WTC11 (cell line): ENCODE measurements around the gene ENOX2. TPM values are rescaled to one million over a fixed set of nuclear protein-coding genes. Genes with fewer than 3 reads are reported as not detected.

Source experiments
- ATAC-seq: fragments of 200-7000 bp; cut with Tn5 transposase; 2 replicates; pipeline ENCODE4 v1.10.0; 2021; ENCODE audit warnings: mild to moderate bottlenecking, moderate library complexity
- CTCF ChIA-PET: fragments of 300-600 bp; sonication (Branson Sonifier 250); formaldehyde crosslinking; loops from one replicate; lab custom pipeline; 2021; ENCODE audit warnings: antibody characterized with exemption; lab: Charles Lee
- POLR2A ChIA-PET: fragments of 350-600 bp; sonication (Branson Sonifier 250); formaldehyde crosslinking; loops from one replicate; lab custom pipeline; 2021; ENCODE audit warnings: antibody characterized with exemption; lab: Charles Lee
- DNase-seq: peaks from one replicate; pipeline ENCODE4 v3.0.0; 2021; ENCODE audit warnings: low spot score
- H3K27ac Mint-ChIP-seq: 2 replicates; pipeline ENCODE4 v1.8.0; 2021; ENCODE audit warnings: mixed read lengths
- H3K27me3 Mint-ChIP-seq: 2 replicates; pipeline ENCODE4 v1.8.0; 2021; ENCODE audit warnings: low read depth, mild to moderate bottlenecking, moderate library complexity, mixed read lengths
- H3K36me3 Mint-ChIP-seq: 2 replicates; pipeline ENCODE4 v1.8.0; 2021; ENCODE audit warnings: mixed read lengths
- H3K4me1 Mint-ChIP-seq: 2 replicates; pipeline ENCODE4 v1.8.0; 2022; ENCODE audit warnings: mixed read lengths
- H3K4me3 Mint-ChIP-seq: 2 replicates; pipeline ENCODE4 v1.8.0; 2021; ENCODE audit warnings: mild to moderate bottlenecking, moderate library complexity, mixed read lengths
- H3K9me3 Mint-ChIP-seq: 2 replicates; pipeline ENCODE4 v1.8.0; 2021; ENCODE audit warnings: mixed read lengths
- ETV6 ChIP-seq: sonication (generic); formaldehyde crosslinking; IDR thresholded peaks from 2 replicates; pipeline ENCODE4 v1.8.1; 2022; ENCODE audit warnings: mild to moderate bottlenecking, missing genetic modification reagents
- FOXP1 ChIP-seq: sonication (generic); formaldehyde crosslinking; IDR thresholded peaks from 2 replicates; pipeline ENCODE4 v1.8.0; 2022; ENCODE audit warnings: missing genetic modification reagents, mild to moderate bottlenecking, moderate library complexity, borderline replicate concordance
- MYBL2 ChIP-seq: sonication (generic); formaldehyde crosslinking; IDR thresholded peaks from 2 replicates; pipeline ENCODE4 v1.8.1; 2023; ENCODE audit warnings: mild to moderate bottlenecking, moderate library complexity, missing genetic modification reagents
- NFE2L1 ChIP-seq: sonication (generic); formaldehyde crosslinking; IDR thresholded peaks from 2 replicates; pipeline ENCODE4 v1.8.1; 2023; ENCODE audit warnings: missing genetic modification reagents
- SP1 ChIP-seq: sonication (generic); formaldehyde crosslinking; conservative IDR thresholded peaks from 2 replicates; pipeline ENCODE4 v1.8.1; 2022; ENCODE audit warnings: missing genetic modification reagents
- ZNF416 ChIP-seq: fragments of 250-450 bp; sonication (Bioruptor Pico); IDR thresholded peaks from 2 replicates; pipeline ENCODE4 v1.9.0; 2021; ENCODE audit warnings: mild to moderate bottlenecking, inconsistent platforms
- total RNA-seq: library from RNA; stranded (reverse); gene quantifications from 3 replicates; pipeline ENCODE4 v1.2.3, GENCODE V29; 2021
- TF ChIP-seq, protein P1 (sequence below): sonication (generic); formaldehyde crosslinking; IDR thresholded peaks from 2 replicates; pipeline ENCODE4 v1.8.0; 2023; ENCODE audit warnings: missing genetic modification reagents, mild to moderate bottlenecking, borderline replicate concordance
- TF ChIP-seq, protein P2 (sequence below): sonication (generic); formaldehyde crosslinking; IDR thresholded peaks from 2 replicates; pipeline ENCODE4 v1.8.0; 2022; ENCODE audit warnings: missing genetic modification reagents
- TF ChIP-seq, protein P3 (sequence below): sonication (generic); formaldehyde crosslinking; IDR thresholded peaks from 2 replicates; pipeline ENCODE4 v1.8.0; 2022; ENCODE audit warnings: mild to moderate bottlenecking, missing genetic modification reagents
- TF ChIP-seq, protein P4 (sequence below): sonication (generic); formaldehyde crosslinking; IDR thresholded peaks from 2 replicates; pipeline ENCODE4 v1.8.0; 2022; ENCODE audit warnings: mild to moderate bottlenecking, missing genetic modification reagents
- TF ChIP-seq, protein P5 (sequence below): sonication (generic); formaldehyde crosslinking; IDR thresholded peaks from 2 replicates; pipeline ENCODE4 v1.8.0; 2023; ENCODE audit warnings: mild to moderate bottlenecking, missing genetic modification reagents
- TF ChIP-seq, protein P6 (sequence below): sonication (generic); formaldehyde crosslinking; IDR thresholded peaks from 2 replicates; pipeline ENCODE4 v1.8.0; 2023; ENCODE audit warnings: missing genetic modification reagents
- TF ChIP-seq, protein P7 (sequence below): sonication (generic); formaldehyde crosslinking; IDR thresholded peaks from 2 replicates; pipeline ENCODE4 v1.8.1; 2022; ENCODE audit warnings: low read depth, mild to moderate bottlenecking, moderate library complexity, missing genetic modification reagents, borderline replicate concordance

Gene ENOX2
- total RNA-seq, 1 experiment from 2014 or later = 13.8 TPM

DNA sequence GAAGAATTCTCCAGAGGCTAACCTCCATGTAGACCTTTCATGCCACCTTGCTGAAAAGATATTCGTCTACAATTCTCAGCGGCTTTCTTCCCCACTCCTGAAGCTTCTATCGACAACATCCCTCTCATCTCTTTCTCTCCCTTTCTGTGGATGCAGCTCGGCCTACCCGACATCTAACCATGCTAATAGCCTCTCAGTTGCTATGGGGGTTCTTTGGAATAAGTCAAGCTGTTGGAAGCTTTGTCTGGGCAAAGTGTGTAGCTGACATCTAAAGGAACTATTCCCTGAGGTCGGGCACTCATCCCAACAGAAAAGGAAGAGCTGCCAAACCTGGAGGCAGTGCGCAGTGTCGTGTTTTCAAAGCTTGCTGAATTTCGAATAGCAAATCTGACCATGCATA lies 309.1 kb downstream of the ENOX2 start:
- ATAC-seq (no peak), DNase-seq (no peak)
- Mint-ChIP-seq H3K36me3 (no peaks in the 10 kb centered on the region), H3K27ac (no peak overlapping the region), H3K4me1 (peaks cover 2% of the 10 kb centered on the region; the same call in 1 of the 2 replicates), H3K9me3 (peaks cover 6% of the 10 kb centered on the region; the same call in 1 of the 2 replicates), H3K27me3 (no peaks in the 10 kb centered on the region), H3K4me3 (no peak overlapping the region)
- TF ChIP-seq, protein P1, sequence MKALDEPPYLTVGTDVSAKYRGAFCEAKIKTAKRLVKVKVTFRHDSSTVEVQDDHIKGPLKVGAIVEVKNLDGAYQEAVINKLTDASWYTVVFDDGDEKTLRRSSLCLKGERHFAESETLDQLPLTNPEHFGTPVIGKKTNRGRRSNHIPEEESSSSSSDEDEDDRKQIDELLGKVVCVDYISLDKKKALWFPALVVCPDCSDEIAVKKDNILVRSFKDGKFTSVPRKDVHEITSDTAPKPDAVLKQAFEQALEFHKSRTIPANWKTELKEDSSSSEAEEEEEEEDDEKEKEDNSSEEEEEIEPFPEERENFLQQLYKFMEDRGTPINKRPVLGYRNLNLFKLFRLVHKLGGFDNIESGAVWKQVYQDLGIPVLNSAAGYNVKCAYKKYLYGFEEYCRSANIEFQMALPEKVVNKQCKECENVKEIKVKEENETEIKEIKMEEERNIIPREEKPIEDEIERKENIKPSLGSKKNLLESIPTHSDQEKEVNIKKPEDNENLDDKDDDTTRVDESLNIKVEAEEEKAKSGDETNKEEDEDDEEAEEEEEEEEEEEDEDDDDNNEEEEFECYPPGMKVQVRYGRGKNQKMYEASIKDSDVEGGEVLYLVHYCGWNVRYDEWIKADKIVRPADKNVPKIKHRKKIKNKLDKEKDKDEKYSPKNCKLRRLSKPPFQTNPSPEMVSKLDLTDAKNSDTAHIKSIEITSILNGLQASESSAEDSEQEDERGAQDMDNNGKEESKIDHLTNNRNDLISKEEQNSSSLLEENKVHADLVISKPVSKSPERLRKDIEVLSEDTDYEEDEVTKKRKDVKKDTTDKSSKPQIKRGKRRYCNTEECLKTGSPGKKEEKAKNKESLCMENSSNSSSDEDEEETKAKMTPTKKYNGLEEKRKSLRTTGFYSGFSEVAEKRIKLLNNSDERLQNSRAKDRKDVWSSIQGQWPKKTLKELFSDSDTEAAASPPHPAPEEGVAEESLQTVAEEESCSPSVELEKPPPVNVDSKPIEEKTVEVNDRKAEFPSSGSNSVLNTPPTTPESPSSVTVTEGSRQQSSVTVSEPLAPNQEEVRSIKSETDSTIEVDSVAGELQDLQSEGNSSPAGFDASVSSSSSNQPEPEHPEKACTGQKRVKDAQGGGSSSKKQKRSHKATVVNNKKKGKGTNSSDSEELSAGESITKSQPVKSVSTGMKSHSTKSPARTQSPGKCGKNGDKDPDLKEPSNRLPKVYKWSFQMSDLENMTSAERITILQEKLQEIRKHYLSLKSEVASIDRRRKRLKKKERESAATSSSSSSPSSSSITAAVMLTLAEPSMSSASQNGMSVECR (CRISPR knock-in tag) = no peak
- TF ChIP-seq SP1 = no peak
- no peak for TF ChIP-seq FOXP1
- TF ChIP-seq, protein P2, sequence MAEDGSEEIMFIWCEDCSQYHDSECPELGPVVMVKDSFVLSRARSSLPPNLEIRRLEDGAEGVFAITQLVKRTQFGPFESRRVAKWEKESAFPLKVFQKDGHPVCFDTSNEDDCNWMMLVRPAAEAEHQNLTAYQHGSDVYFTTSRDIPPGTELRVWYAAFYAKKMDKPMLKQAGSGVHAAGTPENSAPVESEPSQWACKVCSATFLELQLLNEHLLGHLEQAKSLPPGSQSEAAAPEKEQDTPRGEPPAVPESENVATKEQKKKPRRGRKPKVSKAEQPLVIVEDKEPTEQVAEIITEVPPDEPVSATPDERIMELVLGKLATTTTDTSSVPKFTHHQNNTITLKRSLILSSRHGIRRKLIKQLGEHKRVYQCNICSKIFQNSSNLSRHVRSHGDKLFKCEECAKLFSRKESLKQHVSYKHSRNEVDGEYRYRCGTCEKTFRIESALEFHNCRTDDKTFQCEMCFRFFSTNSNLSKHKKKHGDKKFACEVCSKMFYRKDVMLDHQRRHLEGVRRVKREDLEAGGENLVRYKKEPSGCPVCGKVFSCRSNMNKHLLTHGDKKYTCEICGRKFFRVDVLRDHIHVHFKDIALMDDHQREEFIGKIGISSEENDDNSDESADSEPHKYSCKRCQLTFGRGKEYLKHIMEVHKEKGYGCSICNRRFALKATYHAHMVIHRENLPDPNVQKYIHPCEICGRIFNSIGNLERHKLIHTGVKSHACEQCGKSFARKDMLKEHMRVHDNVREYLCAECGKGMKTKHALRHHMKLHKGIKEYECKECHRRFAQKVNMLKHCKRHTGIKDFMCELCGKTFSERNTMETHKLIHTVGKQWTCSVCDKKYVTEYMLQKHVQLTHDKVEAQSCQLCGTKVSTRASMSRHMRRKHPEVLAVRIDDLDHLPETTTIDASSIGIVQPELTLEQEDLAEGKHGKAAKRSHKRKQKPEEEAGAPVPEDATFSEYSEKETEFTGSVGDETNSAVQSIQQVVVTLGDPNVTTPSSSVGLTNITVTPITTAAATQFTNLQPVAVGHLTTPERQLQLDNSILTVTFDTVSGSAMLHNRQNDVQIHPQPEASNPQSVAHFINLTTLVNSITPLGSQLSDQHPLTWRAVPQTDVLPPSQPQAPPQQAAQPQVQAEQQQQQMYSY = no peak
- TF ChIP-seq, protein P3, sequence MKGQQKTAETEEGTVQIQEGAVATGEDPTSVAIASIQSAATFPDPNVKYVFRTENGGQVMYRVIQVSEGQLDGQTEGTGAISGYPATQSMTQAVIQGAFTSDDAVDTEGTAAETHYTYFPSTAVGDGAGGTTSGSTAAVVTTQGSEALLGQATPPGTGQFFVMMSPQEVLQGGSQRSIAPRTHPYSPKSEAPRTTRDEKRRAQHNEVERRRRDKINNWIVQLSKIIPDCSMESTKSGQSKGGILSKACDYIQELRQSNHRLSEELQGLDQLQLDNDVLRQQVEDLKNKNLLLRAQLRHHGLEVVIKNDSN (CRISPR knock-in tag) = no peak
- TF ChIP-seq, protein P4, sequence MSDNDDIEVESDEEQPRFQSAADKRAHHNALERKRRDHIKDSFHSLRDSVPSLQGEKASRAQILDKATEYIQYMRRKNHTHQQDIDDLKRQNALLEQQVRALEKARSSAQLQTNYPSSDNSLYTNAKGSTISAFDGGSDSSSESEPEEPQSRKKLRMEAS (CRISPR knock-in tag) = no peak
- TF ChIP-seq NFE2L1 = no peak
- TF ChIP-seq, protein P5, sequence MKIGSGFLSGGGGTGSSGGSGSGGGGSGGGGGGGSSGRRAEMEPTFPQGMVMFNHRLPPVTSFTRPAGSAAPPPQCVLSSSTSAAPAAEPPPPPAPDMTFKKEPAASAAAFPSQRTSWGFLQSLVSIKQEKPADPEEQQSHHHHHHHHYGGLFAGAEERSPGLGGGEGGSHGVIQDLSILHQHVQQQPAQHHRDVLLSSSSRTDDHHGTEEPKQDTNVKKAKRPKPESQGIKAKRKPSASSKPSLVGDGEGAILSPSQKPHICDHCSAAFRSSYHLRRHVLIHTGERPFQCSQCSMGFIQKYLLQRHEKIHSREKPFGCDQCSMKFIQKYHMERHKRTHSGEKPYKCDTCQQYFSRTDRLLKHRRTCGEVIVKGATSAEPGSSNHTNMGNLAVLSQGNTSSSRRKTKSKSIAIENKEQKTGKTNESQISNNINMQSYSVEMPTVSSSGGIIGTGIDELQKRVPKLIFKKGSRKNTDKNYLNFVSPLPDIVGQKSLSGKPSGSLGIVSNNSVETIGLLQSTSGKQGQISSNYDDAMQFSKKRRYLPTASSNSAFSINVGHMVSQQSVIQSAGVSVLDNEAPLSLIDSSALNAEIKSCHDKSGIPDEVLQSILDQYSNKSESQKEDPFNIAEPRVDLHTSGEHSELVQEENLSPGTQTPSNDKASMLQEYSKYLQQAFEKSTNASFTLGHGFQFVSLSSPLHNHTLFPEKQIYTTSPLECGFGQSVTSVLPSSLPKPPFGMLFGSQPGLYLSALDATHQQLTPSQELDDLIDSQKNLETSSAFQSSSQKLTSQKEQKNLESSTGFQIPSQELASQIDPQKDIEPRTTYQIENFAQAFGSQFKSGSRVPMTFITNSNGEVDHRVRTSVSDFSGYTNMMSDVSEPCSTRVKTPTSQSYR (CRISPR knock-in tag) = no peak
- TF ChIP-seq ZNF416 (CRISPR knock-in tag) = no peak
- TF ChIP-seq ETV6 (CRISPR knock-in tag) = no peak
- no peak for TF ChIP-seq MYBL2 (CRISPR knock-in tag)
- TF ChIP-seq, protein P6, sequence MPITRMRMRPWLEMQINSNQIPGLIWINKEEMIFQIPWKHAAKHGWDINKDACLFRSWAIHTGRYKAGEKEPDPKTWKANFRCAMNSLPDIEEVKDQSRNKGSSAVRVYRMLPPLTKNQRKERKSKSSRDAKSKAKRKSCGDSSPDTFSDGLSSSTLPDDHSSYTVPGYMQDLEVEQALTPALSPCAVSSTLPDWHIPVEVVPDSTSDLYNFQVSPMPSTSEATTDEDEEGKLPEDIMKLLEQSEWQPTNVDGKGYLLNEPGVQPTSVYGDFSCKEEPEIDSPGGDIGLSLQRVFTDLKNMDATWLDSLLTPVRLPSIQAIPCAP (CRISPR knock-in tag) = no peak
- TF ChIP-seq, protein P7, sequence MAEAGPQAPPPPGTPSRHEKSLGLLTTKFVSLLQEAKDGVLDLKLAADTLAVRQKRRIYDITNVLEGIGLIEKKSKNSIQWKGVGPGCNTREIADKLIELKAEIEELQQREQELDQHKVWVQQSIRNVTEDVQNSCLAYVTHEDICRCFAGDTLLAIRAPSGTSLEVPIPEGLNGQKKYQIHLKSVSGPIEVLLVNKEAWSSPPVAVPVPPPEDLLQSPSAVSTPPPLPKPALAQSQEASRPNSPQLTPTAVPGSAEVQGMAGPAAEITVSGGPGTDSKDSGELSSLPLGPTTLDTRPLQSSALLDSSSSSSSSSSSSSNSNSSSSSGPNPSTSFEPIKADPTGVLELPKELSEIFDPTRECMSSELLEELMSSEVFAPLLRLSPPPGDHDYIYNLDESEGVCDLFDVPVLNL = no peak
- POLR2A ChIA-PET = no interaction called here
- CTCF ChIA-PET = no interaction called here
